GM12891 (cell line): ENCODE data around the gene RAB4B. TPM values are rescaled to one million over a fixed set of nuclear protein-coding genes. Genes with fewer than 3 reads are reported as not detected.
"Not testable (repeated sequence)": the region's sequence is repeated elsewhere in the genome, so short reads cannot be mapped to it uniquely, and the experiment has no call there.

ENCODE experiments used
- DNase-seq: peaks from one replicate; pipeline ENCODE4 v3.0.0; 2011; ENCODE audit warnings: low spot score; ENCODE audit not compliant: insufficient read length
- FAIRE-seq: peaks from 2 replicates; lab custom pipeline; 2011; peaks lifted over from hg19 to GRCh38; lab: Jason Lieb, UNC
- PAX5 ChIP-seq: IDR thresholded peaks from 2 replicates; pipeline ENCODE4 v1.6.1; 2011; ENCODE audit warnings: low read length, moderate library complexity, mild to moderate bottlenecking; ENCODE audit not compliant: insufficient read depth, severe bottlenecking
- POLR2A ChIP-seq: IDR thresholded peaks from 2 replicates; pipeline ENCODE4 v1.6.1; 2011; ENCODE audit warnings: low read depth, low read length, control low read depth
- POLR2AphosphoS5 ChIP-seq: IDR thresholded peaks from 2 replicates; pipeline ENCODE4 v1.6.1; 2011; ENCODE audit warnings: low read depth, low read length, control low read depth
- POU2F2 ChIP-seq: IDR thresholded peaks from 2 replicates; pipeline ENCODE4 v1.6.1; 2011; ENCODE audit warnings: low read depth, mild to moderate bottlenecking, control low read depth, low read length, moderate library complexity
- SPI1 ChIP-seq: IDR thresholded peaks from 2 replicates; pipeline ENCODE4 v1.6.1; 2011; ENCODE audit warnings: low read depth, low read length, control low read depth
- TAF1 ChIP-seq: IDR thresholded peaks from 2 replicates; pipeline ENCODE4 v1.6.1; 2011; ENCODE audit warnings: low read depth, low read length, control low read depth
- polyA plus RNA-seq: library from polyadenylated mRNA; unstranded; fragments of >200 nt; gene quantifications from one replicate; pipeline ENCODE4 v1.2.1, GENCODE V29; 2012; ENCODE audit warnings: low read depth, missing spikeins, inconsistent platforms; ENCODE audit not compliant: missing spikeins

RAB4B gene
- polyA plus RNA-seq, result 38.8 TPM

- FAIRE-seq (peak; percentile 95), DNase-seq (peak; percentile 88)
- TF ChIP-seq SPI1 (peak; percentile 45), POU2F2 (peak; percentile 65; the same call in 1 of the 2 replicates), POLR2A (peak; percentile 18; the same call in 1 of the 2 replicates), POLR2AphosphoS5 (no peak), TAF1 (no peak), PAX5 (no peak)
These were observed at the start of gene RAB4B for GRCh38 chr19:40777937-40778705. RAB4B (plus strand) TSS chr19:40778247; CDS start chr19:40778376, 129 bp downstream.

GRCh38 chr19:40730065-40730464 lies 48.0 kb upstream of the RAB4B start:
- DNase-seq, FAIRE-seq: not testable (repeated sequence)

- FAIRE-seq, result not testable (repeated sequence)
These were observed 45.7 kb upstream of the RAB4B start for GRCh38 chr19:40732304-40732703.

GRCh38 chr19:40733149-40733548 lies 44.9 kb upstream of the RAB4B start:
- TF ChIP-seq POLR2A, result no peak
- no peak for TF ChIP-seq TAF1
- no peak for DNase-seq
- no peak for FAIRE-seq

More at GRCh38 chr19:40732304-40732703, 45.7 kb upstream of the RAB4B start:
- not testable (repeated sequence) for DNase-seq

- FAIRE-seq (no peak), DNase-seq (no peak)
- no peak for TF ChIP-seq TAF1
These were observed 42.9 kb upstream of the RAB4B start for GRCh38 chr19:40735013-40735771.

- DNase-seq (no peak), FAIRE-seq (no peak)
- TF ChIP-seq SPI1 (no peak), POLR2A (no peak), POU2F2 (no peak), POLR2AphosphoS5 (no peak), TAF1 (no peak), PAX5 (no peak)
These were observed 41.4 kb upstream of the RAB4B start for GRCh38 chr19:40736661-40737060.

GRCh38 chr19:40737102-40737644 lies 40.9 kb upstream of the RAB4B start:
- TF ChIP-seq PAX5 (no peak), TAF1 (no peak), POU2F2 (no peak), POLR2A (no peak), POLR2AphosphoS5 (no peak), SPI1 (no peak)
- DNase-seq, result no peak
- no peak for FAIRE-seq

GRCh38 chr19:40739030-40739839 lies 38.8 kb upstream of the RAB4B start:
- no peak for DNase-seq
- FAIRE-seq, result no peak

GRCh38 chr19:40739871-40740703 lies 38.0 kb upstream of the RAB4B start:
- no peak for FAIRE-seq
- TF ChIP-seq POU2F2 (no peak), POLR2AphosphoS5 (no peak), PAX5 (no peak), SPI1 (no peak), POLR2A (no peak), TAF1 (no peak)
- DNase-seq, result no peak

More at GRCh38 chr19:40739030-40739839, 38.8 kb upstream of the RAB4B start:
- TF ChIP-seq PAX5 (no peak), SPI1 (no peak), POU2F2 (no peak)
